Mammary epithelial cell (primary cell): ENCODE measurements around the gene BBIP1.

Experiments
- CTCF ChIP-seq, 2 donors: IDR thresholded peaks in 1 of 2; conservative IDR thresholded peaks in 1 of 2; 2 replicates each; pipeline ENCODE4 v1.5.1; 2011 to 2012; ENCODE audit warnings: inconsistent platforms in 2 of 2, low read length in 2 of 2, mild to moderate bottlenecking in 2 of 2, control low read depth in 1 of 2, low read depth in 1 of 2; ENCODE audit not compliant: insufficient read depth in 1 of 2; ENCODE audit errors: extremely low read depth in 1 of 2
- EZH2 ChIP-seq: IDR thresholded peaks from 2 replicates; pipeline ENCODE4 v1.6.1; 2012; ENCODE audit warnings: low read length, inconsistent platforms, borderline replicate concordance

GRCh38 chr10:110857265-110858171 is 61.5 kb downstream of the BBIP1 start:
- TF ChIP-seq CTCF (conservative IDR thresholded peaks at IDR 0.05 in 1 of 2, IDR thresholded peaks at IDR 0.05 in 1 of 2; ENCODE audit: extremely low read depth in 1 of 2, insufficient read depth in 1 of 2, low read depth in 1 of 2, low read length in 2 of 2) (no peak), EZH2 (no peak)
